Stimulated activated CD8-positive, alpha-beta memory T cell treated with anti-CD3 and anti-CD28 coated beads, Interleukin-15, amount 100 ng/mL, for 48 hours (primary cell): ENCODE data around the gene TTLL12.

Experiments
- DNase-seq, 2 donors: peaks; one replicate each; pipeline ENCODE4 v3.0.0-alpha.2; 2020; ENCODE audit warnings: low read depth in 2 of 2

The TTLL12 gene

DNA sequence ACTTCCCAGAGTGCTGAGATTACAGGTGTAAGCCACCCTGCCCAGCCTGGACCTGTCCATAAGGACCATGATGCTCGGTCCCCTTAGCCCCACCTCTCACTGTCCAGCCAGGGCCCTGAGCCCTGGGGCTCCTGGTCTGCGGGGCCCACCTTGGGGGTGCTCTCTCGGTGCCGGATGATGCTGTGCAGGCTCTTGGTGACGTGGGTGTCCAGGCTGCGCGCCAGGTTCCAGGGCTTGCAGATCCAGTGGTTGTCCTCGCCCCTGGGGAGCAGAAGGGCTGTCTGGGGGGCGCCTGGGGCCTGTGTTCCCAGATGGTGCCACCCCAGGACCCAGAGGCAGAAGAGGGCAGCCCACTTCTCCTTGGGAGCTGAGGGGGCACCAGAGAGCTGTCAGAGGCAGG, 13.4 kb downstream of the TTLL12 start:
- no peak for DNase-seq

GRCh38 chr22:43172191-43172590, 14.7 kb downstream of the TTLL12 start:
- no peak for DNase-seq

DNA sequence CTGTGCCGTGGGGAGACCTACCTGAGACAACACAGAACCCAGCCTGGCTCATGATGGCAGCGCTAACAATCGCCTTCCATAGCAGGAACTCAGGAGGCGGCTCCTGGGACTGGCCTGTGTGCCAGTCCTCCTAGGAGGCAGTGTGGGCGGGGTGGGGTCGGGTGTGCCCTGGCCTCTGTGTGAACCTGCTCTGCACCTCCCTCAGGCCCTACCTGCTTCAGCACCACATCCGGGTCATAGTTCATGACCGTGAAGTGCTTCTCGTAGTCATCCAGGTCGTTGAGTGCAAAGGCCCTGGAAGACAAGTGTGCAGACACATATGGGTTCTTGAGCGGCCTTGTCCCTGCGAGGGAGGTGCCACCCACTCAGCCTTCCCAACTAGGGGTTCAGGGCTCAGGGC, 15.3 kb downstream of the TTLL12 start:
- no peak for DNase-seq

DNA sequence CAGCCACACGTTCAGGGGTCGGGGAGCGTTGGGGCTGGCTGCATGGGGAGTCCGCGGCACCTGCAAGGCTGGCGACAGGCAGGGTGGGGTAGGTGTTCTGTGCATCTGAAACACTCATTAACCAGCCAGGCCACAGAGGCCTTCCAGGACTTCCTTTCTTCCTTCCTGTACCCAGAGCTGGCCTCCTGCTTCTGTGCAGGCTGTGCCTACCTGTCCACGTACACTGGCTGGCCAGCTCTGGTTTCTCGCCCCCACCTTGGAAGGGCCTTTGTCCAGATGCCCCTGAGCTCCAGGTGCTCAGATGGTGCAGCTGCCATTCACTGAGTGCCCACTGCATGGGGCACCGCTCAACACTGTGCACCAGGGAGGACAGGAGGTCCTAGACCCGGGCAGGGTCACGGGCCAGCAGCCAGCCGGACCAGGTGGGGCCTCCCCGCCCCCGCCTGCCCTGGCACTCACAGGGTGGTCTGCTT, 15.9 kb downstream of the TTLL12 start:
- DNase-seq = no peak

- DNase-seq = no peak
Observed at GRCh38 chr22:43170131-43170480, 16.8 kb downstream of the TTLL12 start.

GRCh38 chr22:43169310-43170130, 17.4 kb downstream of the TTLL12 start:
- DNase-seq = no peak

DNA sequence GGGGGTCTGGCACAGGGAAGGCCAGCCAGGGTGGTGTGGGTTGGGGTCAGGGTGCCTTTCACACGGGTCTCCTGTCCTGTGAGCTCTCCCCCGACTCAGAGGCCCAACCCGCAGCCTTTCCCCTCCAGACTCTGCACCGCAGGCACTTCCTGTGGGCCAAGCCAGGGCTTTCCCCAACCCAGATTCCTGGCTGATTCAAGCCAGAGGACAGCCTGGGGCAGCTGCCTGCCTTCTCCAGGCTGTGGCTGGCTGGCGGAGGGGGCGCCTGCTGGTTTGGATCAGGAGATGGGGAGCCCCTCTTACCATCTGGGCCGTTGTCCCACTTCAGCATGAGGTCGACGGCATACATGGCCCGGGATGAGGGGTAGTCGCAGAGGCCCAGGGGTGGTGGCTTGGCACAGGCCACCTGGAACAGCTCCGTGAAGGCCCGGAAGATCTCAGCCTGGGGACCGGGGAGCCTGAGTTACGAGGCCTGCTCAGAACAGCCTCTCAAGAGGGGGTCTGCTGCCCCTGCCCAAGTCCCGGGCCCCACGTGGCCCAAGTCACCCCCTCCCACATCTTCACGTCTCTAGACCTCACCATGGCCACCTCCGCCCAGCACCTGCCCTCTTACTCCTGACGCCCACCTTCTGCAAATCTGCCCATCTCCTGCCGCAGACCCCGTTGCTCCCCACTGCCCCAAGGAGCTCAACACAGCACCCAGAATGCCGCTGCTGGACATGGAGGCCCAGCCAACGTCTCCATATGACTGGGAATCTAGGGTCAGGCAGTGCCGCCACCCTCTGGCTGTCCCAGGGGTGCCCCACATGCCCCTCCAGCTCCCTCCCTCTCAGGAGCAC, 18.2 kb downstream of the TTLL12 start:
- no peak for DNase-seq

DNA sequence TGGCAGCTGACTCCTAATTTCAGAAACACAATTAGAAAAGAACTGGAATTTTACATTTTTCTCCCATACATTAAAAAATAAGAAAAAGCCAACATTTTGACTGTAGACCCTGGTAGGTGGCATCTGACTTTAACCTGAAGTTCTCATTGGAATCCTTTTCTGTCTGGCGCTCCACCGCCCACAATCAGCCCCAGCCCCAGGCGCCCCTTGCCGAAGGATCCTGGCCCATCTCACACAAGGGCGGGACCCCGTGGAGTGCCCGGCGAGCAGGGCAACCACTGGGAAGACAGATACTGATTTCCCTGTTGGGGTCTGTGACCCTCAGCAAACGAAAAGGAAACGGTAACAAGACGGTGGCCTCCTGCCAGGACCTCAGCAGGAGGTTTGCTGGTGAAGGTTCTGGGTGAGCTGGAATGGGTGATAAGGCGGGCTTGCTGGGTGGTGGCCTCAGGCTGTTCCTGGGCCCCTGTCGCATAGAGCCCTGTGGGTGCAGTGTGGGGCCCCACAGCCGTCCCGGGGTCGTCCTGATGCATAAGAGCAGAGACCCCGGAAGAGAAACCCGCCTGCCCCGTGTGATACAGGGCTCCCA, 19.8 kb downstream of the TTLL12 start:
- no peak for DNase-seq

- DNase-seq = no peak
Observed at GRCh38 chr22:43166132-43166930, 20.6 kb downstream of the TTLL12 start.

DNA sequence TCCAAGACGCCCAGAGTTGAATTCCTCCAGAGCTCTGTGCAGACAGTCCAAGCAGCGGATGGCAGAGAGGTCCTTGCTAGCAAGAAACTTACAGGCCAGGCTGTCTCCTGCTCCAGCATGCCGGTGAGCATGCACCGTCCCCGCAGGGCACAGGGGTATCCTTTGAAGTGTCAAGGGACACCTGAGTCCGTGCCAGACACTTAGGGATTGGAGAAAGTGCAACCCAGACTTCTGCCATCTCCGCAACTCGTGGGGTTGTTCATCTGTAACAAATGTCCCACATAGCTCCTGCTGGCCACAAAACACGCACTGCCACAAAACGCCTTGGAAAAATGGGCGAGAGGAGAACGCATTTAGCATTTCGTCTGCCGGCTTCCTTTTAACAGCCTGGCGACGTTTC, 22.3 kb downstream of the TTLL12 start:
- DNase-seq = no peak

DNA sequence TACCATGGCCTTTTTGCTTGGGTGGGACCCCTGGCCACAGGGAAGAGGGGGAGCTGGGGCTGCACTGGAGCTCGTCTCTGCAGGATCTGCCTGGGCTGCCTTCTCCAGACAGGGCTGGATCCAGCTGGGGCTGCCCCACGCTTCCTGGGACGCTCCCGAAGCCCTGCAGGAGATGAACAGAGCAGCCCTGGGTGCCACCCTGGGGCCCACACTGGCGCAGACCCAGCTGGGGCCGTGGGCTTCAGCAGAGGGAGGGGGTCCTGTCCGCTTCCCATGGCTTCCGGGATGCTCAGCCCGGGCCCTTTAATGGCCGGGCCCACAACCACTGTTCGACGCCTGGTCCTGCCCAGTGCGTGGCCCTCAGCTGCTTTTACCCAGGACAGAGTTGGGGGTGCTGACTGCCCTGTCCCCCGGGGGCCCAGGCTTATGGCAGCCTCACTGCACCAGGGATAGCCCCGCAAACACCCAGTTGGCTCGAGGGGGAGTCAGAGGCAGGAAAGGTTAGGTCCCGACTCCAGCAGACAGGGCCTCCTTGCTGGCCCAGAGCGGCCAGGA, 23.6 kb downstream of the TTLL12 start:
- DNase-seq = no peak

- no peak for DNase-seq
Observed at GRCh38 chr22:43162412-43163150, 24.4 kb downstream of the TTLL12 start.

DNA sequence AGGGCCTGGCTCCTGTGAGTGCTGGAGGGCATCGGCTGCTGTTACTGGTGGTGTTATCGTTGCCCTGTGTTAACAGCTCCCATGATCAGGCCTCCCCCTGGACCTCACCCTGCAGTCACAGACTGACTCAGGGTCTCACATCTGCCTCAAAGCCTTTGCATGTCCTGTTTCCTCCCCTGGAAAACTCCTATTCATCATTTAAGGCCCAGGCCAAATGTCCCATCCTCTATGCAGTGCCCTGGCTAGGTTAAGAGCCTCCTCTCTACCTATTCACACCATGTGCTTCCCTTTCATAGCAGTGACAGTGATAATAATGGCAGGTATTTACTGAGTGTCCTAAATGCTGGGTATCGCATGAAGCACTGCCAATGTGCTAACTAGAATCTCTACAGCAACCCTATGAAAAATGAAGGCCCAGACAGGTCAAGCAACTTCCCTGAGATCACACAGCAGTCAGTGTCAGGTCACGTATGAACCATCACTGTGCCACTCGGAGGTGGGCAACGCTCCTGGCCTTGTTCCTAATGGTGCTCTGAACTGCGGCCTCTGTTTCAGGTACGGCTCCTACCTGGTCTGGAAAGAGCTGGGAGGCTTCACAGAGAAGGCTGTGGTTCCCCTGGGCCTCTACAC, 26.3 kb downstream of the TTLL12 start:
- no peak for DNase-seq

DNA sequence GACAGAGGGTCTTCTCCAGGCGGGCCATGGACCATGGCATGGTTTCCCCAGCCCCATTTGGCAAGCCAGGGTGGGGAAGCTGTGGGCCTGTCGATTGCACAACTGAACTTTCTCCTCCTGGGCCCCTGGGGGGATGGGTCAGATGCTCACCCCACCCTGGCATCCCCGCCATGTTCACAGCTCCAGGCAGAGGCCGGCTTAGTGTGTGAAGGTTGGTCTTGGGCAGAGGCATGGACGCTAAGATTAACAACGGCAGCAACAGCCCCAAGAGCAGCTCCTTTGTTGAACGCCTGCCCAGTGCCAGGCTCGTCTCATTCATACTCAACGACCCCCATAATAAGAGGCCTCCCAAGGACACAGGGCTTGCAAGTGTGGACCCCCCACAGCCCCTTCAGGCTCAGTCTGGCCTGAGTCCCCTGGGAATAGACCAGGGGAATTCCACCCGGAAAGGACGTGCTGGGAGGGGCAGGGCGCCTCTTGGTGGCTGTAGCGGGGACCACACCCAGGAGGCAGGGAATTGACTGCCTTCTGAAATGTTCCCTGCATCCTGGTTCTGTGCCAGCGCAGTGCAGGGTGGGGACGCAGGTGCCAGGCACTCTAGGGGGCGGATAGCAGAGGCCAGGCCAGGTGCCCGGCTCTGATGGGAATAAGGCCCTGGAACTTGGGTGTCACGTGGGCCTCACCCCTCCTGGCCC, 27.3 kb downstream of the TTLL12 start:
- DNase-seq = no peak

DNA sequence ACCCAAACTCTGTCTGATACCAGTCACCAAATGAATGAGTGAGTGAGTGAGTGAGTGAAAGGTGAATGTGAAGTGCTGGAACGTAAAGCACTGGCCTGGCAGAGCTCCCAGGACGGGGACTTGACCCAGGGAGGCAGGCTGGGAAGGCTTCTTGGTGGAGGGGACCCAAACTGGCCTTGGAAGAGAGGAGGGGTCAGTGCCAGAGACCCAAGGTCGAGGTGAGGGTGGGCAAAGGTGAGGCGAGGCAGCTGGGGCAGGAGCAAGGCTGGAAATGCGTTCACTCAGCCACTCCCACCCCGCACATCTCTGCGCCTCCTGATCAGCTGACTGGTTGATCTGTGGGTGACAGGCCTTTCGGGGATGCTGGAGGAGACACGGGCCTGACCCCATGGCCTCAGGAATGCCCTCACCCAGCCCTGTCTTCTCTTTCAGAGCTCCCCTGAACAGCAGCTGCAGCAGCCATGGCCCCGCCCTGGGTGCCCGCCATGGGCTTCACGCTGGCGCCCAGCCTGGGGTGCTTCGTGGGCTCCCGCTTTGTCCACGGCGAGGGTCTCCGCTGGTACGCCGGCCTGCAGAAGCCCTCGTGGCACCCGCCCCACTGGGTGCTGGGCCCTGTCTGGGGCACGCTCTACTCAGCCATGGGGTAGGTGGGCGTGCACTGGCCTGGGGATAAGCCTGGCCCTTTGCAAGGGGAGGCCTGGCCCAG, 28.0 kb downstream of the TTLL12 start:
- DNase-seq = no peak

GRCh38 chr22:43157874-43158546, 28.9 kb downstream of the TTLL12 start:
- no peak for DNase-seq

DNA sequence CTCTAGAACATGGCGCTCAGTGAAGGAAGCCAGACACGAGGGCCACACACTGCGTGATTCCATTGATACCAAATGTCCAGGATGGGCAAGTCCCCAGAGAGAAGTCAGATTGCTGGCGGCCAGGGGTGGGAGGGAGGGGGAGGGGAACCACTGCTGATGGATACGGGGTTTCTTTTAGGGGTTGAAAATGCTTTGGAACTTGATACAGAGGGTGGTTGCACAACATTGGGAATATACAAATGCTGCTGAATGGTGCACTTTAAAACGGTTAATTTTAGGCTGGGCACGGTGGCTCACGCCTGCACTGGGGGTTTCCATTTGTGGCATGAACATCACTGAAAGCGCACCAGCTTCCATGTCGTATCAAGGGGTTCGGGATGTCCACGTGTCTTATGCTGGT, 30.5 kb downstream of the TTLL12 start:
- no peak for DNase-seq

DNA sequence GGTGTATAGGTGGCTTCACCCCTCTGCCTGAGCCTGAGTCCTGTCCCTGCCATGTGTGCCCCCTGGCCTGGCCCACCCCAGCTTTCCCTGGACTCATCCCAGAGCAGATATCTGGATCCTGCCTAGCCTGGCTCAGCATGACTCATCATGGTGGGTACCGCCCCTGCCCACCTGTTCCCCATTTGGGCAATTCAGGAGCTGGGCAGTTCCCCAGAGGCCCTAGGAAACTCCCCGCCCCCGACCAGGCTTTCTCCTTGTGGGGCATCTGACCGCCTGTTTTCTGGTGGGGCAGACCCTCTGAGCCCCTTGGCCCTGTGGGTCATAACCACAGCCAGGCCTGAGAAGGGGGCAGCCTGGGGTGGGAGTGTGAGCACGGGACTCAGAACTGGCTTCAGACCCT, 31.1 kb downstream of the TTLL12 start:
- no peak for DNase-seq
